Body of pancreas (tissue), 4 donors: ENCODE data around the gene DOK3.

Source experiments
- CTCF ChIP-seq, 7 experiments: fragments of 450-650 bp in 4 of 7; fragments of 200-600 bp in 3 of 7; sonication (generic) in 3 of 7; IDR thresholded peaks; one replicate each; pipeline ENCODE4 v1.5.1; 2016 to 2019; ENCODE audit warnings: antibody characterized with exemption in 7 of 7
- POLR2A ChIP-seq, 3 donors: fragments of 450-650 bp; IDR thresholded peaks; one replicate each; pipeline ENCODE4 v1.6.1; 2016; ENCODE audit warnings: antibody characterized with exemption in 3 of 3, mild to moderate bottlenecking in 2 of 3

GRCh38 chr5:177557041-177557647 is 47.5 kb upstream of the DOK3 start:
- TF ChIP-seq CTCF (IDR thresholded peaks at IDR 0.05) = no peak
- no peak for TF ChIP-seq POLR2A (IDR thresholded peaks at IDR 0.05)
